Glomerular endothelial cell (primary cell): ENCODE results near the gene BCAS4. TPM values are rescaled to one million over a fixed set of nuclear protein-coding genes. Genes with fewer than 3 reads are reported as not detected.
"Not testable (repeated sequence)": the region's sequence is repeated elsewhere in the genome, so short reads cannot be mapped to it uniquely, and the experiment has no call there.

Experiments
- DNase-seq: peaks from one replicate; pipeline ENCODE4 v3.0.0-alpha.2; 2011; ENCODE audit warnings: low read depth, low spot score; ENCODE audit errors: extremely low read depth
- total RNA-seq: library from RNA; depleted of rRNA; stranded (reverse); fragments of >200 nt; gene quantifications from 2 replicates; pipeline ENCODE4 v1.2.3, GENCODE V29; 2015

BCAS4 gene
- total RNA-seq, 1 donor from 2014 or later, result 1.8 TPM

GRCh38 chr20:50872560-50873425 lies 77.9 kb downstream of the BCAS4 start:
- DNase-seq, result no peak

GRCh38 chr20:50873585-50873984 lies 78.7 kb downstream of the BCAS4 start:
- no peak for DNase-seq

GRCh38 chr20:50874111-50874757 lies 79.4 kb downstream of the BCAS4 start:
- DNase-seq, result no peak

GRCh38 chr20:50874758-50875665 lies 80.2 kb downstream of the BCAS4 start:
- no peak for DNase-seq

- no peak for DNase-seq
Observed at GRCh38 chr20:50876063-50876685, 81.3 kb downstream of the BCAS4 start.

GRCh38 chr20:50876816-50877215 lies 82.0 kb downstream of the BCAS4 start:
- DNase-seq, result no peak

- no peak for DNase-seq
Observed at GRCh38 chr20:50877232-50877743, 82.4 kb downstream of the BCAS4 start.

- DNase-seq, result no peak
Observed at GRCh38 chr20:50879649-50880550, 85.0 kb downstream of the BCAS4 start.

GRCh38 chr20:50881759-50882424 lies 87.0 kb downstream of the BCAS4 start:
- DNase-seq, result not testable (repeated sequence)

GRCh38 chr20:50883856-50884255 lies 89.0 kb downstream of the BCAS4 start:
- no peak for DNase-seq

- no peak for DNase-seq
Observed at GRCh38 chr20:50885068-50885467, 90.2 kb downstream of the BCAS4 start.

- DNase-seq, result no peak
Observed at GRCh38 chr20:50885781-50886180, 90.9 kb downstream of the BCAS4 start.

GRCh38 chr20:50886184-50886790 lies 91.4 kb downstream of the BCAS4 start:
- no peak for DNase-seq

GRCh38 chr20:50887576-50887975 lies 92.7 kb downstream of the BCAS4 start:
- DNase-seq, result no peak

- no peak for DNase-seq
Observed at GRCh38 chr20:50891138-50891537, 96.3 kb downstream of the BCAS4 start.

- DNase-seq, result no peak
Observed at GRCh38 chr20:50892394-50892793, 97.5 kb downstream of the BCAS4 start.

- DNase-seq, result no peak
Observed at GRCh38 chr20:50893620-50894019, 98.8 kb downstream of the BCAS4 start.

- no peak for DNase-seq
Observed at GRCh38 chr20:50895111-50895830, 100.4 kb downstream of the BCAS4 start.
